Stimulated activated CD4-positive, alpha-beta T cell treated with anti-CD3 and anti-CD28 coated beads, Interleukin-12 subunit alpha, Interleukin-12 subunit beta, amount 100 ng/mL, for 48 hours (primary cell): ENCODE data around the gene KDM5A.
"Not testable (repeated sequence)": the region's sequence is repeated elsewhere in the genome, so short reads cannot be mapped to it uniquely, and the experiment has no call there.

Experiments used
- DNase-seq, 3 donors: peaks; one replicate each; pipeline ENCODE4 v3.0.0-alpha.2; 2020; ENCODE audit warnings: low read depth in 2 of 3, low spot score in 1 of 3

The KDM5A gene

GRCh38 chr12:241266-241665, 147.9 kb downstream of the KDM5A start:
- DNase-seq = no peak

- no peak for DNase-seq
Observed at GRCh38 chr12:240566-240965, 148.6 kb downstream of the KDM5A start.

DNA sequence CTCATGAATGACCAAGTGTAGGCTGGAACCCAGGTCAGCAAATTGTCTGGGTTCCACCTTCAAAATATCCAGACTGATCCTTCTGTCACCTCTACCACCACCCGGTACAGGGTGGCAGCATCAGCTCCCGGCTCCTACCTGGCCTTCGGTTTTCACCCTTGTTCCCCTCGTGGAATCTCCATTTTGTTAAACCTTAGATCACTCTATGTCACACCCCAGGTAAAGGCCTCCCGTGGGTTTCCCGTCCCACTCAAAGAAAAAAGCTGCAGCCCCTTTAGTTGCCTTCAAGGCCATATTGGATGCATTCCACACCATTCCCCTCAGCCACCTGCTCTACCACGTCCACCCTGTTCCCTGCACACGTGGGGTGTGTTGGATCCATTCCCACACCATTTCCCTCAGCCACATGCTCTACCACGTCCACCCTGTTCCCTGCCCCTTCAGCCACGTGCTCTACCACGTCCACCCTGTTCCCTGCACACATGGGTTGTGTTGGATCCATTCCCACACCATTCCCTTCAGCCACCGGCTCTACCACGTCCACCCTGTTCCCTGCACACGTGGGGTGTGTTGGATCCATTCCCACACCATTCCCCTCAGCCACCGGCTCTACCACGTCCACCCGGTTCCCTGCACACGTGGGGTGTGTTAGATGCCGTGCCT, 150.3 kb downstream of the KDM5A start:
- no peak for DNase-seq

DNA sequence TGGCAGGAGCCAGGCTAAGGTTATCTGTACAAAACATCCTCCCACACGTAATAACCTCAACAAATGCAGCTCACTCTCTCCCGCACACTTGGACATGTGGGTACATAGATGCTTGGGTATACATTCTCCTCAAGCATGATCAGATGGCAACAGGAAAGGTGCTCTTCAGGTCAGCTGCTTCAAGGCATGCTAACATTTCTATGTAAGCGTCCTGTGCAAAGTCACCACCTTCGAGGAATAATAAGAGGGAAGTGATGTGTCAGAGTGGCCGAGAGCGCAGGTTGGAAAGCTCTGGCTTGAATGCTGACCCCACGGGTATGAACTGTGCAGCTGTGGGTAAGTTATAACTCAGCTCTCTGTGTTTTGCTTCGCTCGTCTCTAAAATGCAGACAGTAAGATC, 151.0 kb downstream of the KDM5A start:
- no peak for DNase-seq

GRCh38 chr12:237026-237815, 151.9 kb downstream of the KDM5A start:
- DNase-seq = no peak

GRCh38 chr12:236445-236844, 152.7 kb downstream of the KDM5A start:
- DNase-seq = no peak

DNA sequence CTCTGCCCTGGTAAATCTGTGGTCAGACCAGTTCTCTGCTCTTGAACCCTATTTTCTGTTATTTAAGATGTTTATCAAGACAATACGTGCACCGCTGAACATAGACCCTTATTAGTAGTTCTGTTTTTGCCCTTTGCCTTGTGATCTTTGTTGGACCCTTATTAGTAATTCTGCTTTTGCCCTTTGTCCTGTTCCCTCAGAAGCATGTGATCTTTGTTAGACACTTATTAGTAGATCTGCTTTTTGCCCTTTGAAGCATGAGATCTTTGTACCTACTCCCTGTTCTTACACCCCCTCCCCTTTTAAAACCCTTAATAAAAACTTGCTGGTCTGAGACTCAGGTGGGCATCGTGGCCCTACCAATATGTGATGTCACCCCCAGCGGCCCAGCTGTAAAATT, 153.2 kb downstream of the KDM5A start:
- not testable (repeated sequence) for DNase-seq

GRCh38 chr12:234891-235415, 154.2 kb downstream of the KDM5A start:
- no peak for DNase-seq

DNA sequence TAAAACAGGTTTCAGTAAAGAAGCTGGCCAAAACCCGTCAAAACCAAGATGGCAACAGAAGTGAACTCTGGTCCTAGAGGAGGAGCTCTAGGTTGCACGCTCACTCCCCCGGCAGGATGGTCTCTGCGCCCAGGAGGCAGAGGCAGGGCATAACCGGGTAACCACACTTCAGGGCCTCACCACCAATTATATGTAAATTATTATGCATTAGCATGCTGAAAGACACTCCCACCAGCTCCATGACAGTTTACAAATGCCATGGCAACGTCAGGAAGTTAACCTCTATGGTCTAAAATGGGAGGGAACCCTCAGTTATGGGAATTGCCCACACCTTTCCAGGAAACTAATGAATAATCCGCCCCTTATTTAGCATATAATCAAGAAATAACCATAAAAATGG, 155.1 kb downstream of the KDM5A start:
- no peak for DNase-seq

- no peak for DNase-seq
Observed at GRCh38 chr12:233615-233968, 155.5 kb downstream of the KDM5A start.

GRCh38 chr12:232731-233614, 156.1 kb downstream of the KDM5A start:
- no peak for DNase-seq

- no peak for DNase-seq
Observed at GRCh38 chr12:230925-231671, 158.0 kb downstream of the KDM5A start.
